ENCODE data around the gene SGK1. TPM values are rescaled to one million over a fixed set of nuclear protein-coding genes. Genes with fewer than 3 reads are reported as not detected.

SGK1 gene
- polyA plus RNA-seq, 1 donor (not counting 4 experiments of a cell fraction or from before 2014, with no cell fraction given), result 156 TPM

- Histone ChIP-seq H3K9ac (ENCODE audit: control insufficient read depth, extremely low read depth, insufficient read depth, low read length) (no peak overlapping the region), H3K9me3 (ENCODE audit: control insufficient read depth, low read depth, low read length) (no peaks in the 10 kb centered on the region), H3K9me1 (ENCODE audit: control insufficient read depth, extremely low read depth, insufficient read depth, low read length) (no peaks in the 10 kb centered on the region), H3K27ac (ENCODE audit: control insufficient read depth, insufficient read depth, low read length) (no peak overlapping the region), H3K4me3 (ENCODE audit: control insufficient read depth in 2 of 3, extremely low read depth in 1 of 3, insufficient read depth in 2 of 3, low read depth in 1 of 3, low read length in 3 of 3) (no peak overlapping the region), H3K36me3 (ENCODE audit: control insufficient read depth in 2 of 2, extremely low read depth in 1 of 2, insufficient read depth in 2 of 2, low read length in 2 of 2) (peaks cover 2 to 8% of the 10 kb centered on the region in 2 experiments), H4K20me1 (ENCODE audit: control insufficient read depth, extremely low read depth, insufficient read depth, low read length) (no peaks in the 10 kb centered on the region), H3K4me1 (ENCODE audit: control insufficient read depth, extremely low read depth, insufficient read depth, low read length) (peaks cover 7% of the 10 kb centered on the region), H3K27me3 (ENCODE audit: control insufficient read depth, extremely low read depth, insufficient read depth, low read length) (no peaks in the 10 kb centered on the region), H3K79me2 (ENCODE audit: control insufficient read depth, insufficient read depth, low read length) (no peaks in the 10 kb centered on the region), H3K4me2 (ENCODE audit: control insufficient read depth, extremely low read depth, insufficient read depth, low read depth, low read length) (no peak overlapping the region), H2AFZ (ENCODE audit: control insufficient read depth, low read length) (no peak overlapping the region)
- no peak for FAIRE-seq
- TF ChIP-seq EZH2 (IDR thresholded peaks at IDR 0.05; ENCODE audit: low read length) (no peak), CTCF (optimal IDR thresholded peaks at IDR 0.05 in 1 of 3, IDR thresholded peaks at IDR 0.05 in 1 of 3, conservative IDR thresholded peaks at IDR 0.05 in 1 of 3; ENCODE audit: extremely low read depth in 1 of 3, insufficient read depth in 2 of 3, low read length in 3 of 3) (no peak)
- dilution Hi-C loops (cut with MboI; ENCODE audit: extremely low pct_ligation_motif_present, low sequenced_read_pairs), result no loop called here
- no peak for DNase-seq (ENCODE audit: low read depth, low spot score)
Measured at GRCh38 chr6:134164300-134164699, 153.6 kb downstream of the SGK1 start.

GRCh38 chr6:134162932-134163331 is 155.0 kb downstream of the SGK1 start:
- Histone ChIP-seq H3K9me3 (ENCODE audit: control insufficient read depth, low read depth, low read length) (no peaks in the 10 kb centered on the region), H3K27ac (ENCODE audit: control insufficient read depth, insufficient read depth, low read length) (no peak overlapping the region), H2AFZ (ENCODE audit: control insufficient read depth, low read length) (no peak overlapping the region), H3K36me3 (ENCODE audit: control insufficient read depth in 2 of 2, extremely low read depth in 1 of 2, insufficient read depth in 2 of 2, low read length in 2 of 2) (peaks cover 0 to under 1% of the 10 kb centered on the region in 2 experiments), H3K79me2 (ENCODE audit: control insufficient read depth, insufficient read depth, low read length) (no peaks in the 10 kb centered on the region), H3K9me1 (ENCODE audit: control insufficient read depth, extremely low read depth, insufficient read depth, low read length) (no peaks in the 10 kb centered on the region), H3K9ac (ENCODE audit: control insufficient read depth, extremely low read depth, insufficient read depth, low read length) (no peak overlapping the region), H4K20me1 (ENCODE audit: control insufficient read depth, extremely low read depth, insufficient read depth, low read length) (no peaks in the 10 kb centered on the region), H3K4me3 (ENCODE audit: control insufficient read depth in 2 of 3, extremely low read depth in 1 of 3, insufficient read depth in 2 of 3, low read depth in 1 of 3, low read length in 3 of 3) (no peak overlapping the region), H3K4me1 (ENCODE audit: control insufficient read depth, extremely low read depth, insufficient read depth, low read length) (peaks cover 7% of the 10 kb centered on the region), H3K4me2 (ENCODE audit: control insufficient read depth, extremely low read depth, insufficient read depth, low read depth, low read length) (no peak overlapping the region), H3K27me3 (ENCODE audit: control insufficient read depth, extremely low read depth, insufficient read depth, low read length) (no peaks in the 10 kb centered on the region)
- DNase-seq (ENCODE audit: low read depth, low spot score) (no peak), FAIRE-seq (no peak)
- dilution Hi-C loops (cut with MboI; ENCODE audit: extremely low pct_ligation_motif_present, low sequenced_read_pairs), result no loop called here
- TF ChIP-seq CTCF (optimal IDR thresholded peaks at IDR 0.05 in 1 of 3, IDR thresholded peaks at IDR 0.05 in 1 of 3, conservative IDR thresholded peaks at IDR 0.05 in 1 of 3; ENCODE audit: extremely low read depth in 1 of 3, insufficient read depth in 2 of 3, low read length in 3 of 3) (no peak), EZH2 (IDR thresholded peaks at IDR 0.05; ENCODE audit: low read length) (no peak)

All from keratinocyte (primary cell).